NCI-H146 (cell line): Measurements from ENCODE around the gene NLRP14.

ENCODE experiments used
- DNase-seq: peaks from one replicate; lab custom pipeline; 2025; lab: John Stamatoyannopoulos, UW

Gene NLRP14

GRCh38 chr11:7056828-7057513 lies 36.7 kb downstream of the NLRP14 start:
- no peak for DNase-seq

GRCh38 chr11:7057641-7058040 lies 37.4 kb downstream of the NLRP14 start:
- no peak for DNase-seq

GRCh38 chr11:7060868-7061267 lies 40.6 kb downstream of the NLRP14 start:
- DNase-seq, result no peak

GRCh38 chr11:7062534-7062933 lies 42.3 kb downstream of the NLRP14 start:
- DNase-seq, result no peak

GRCh38 chr11:7072401-7073028 lies 52.2 kb downstream of the NLRP14 start:
- peak; percentile 2 for DNase-seq

- no peak for DNase-seq
Measured at GRCh38 chr11:7077101-7077500, 56.8 kb downstream of the NLRP14 start.

GRCh38 chr11:7079545-7080135 lies 59.4 kb downstream of the NLRP14 start:
- DNase-seq, result no peak

GRCh38 chr11:7080900-7081299 lies 60.6 kb downstream of the NLRP14 start:
- no peak for DNase-seq

GRCh38 chr11:7081441-7081840 lies 61.2 kb downstream of the NLRP14 start:
- DNase-seq, result no peak

- DNase-seq, result no peak
Measured at GRCh38 chr11:7088921-7089320, 68.6 kb downstream of the NLRP14 start, which contains the start of gene RBMXL2. RBMXL2 (plus strand) TSS chr11:7088998; CDS start chr11:7089121, 123 bp downstream.

GRCh38 chr11:7089328-7090251 lies 69.3 kb downstream of the NLRP14 start:
- DNase-seq, result no peak

- DNase-seq, result peak; percentile 33
Measured at GRCh38 chr11:7098235-7098832, 78.1 kb downstream of the NLRP14 start.

- no peak for DNase-seq
Measured at GRCh38 chr11:7115780-7116179, 95.5 kb downstream of the NLRP14 start.

GRCh38 chr11:7116370-7116769 lies 96.1 kb downstream of the NLRP14 start:
- DNase-seq, result no peak
